ENCODE measurements around the gene RBM34. TPM values are rescaled to one million over a fixed set of nuclear protein-coding genes. Genes with fewer than 3 reads are reported as not detected.
A peak's percentile ranks its signal among the peaks of the same experiment; 100 is the strongest.

The RBM34 gene
- total RNA-seq, 1 experiment from 2014 or later: 104 TPM

DNA sequence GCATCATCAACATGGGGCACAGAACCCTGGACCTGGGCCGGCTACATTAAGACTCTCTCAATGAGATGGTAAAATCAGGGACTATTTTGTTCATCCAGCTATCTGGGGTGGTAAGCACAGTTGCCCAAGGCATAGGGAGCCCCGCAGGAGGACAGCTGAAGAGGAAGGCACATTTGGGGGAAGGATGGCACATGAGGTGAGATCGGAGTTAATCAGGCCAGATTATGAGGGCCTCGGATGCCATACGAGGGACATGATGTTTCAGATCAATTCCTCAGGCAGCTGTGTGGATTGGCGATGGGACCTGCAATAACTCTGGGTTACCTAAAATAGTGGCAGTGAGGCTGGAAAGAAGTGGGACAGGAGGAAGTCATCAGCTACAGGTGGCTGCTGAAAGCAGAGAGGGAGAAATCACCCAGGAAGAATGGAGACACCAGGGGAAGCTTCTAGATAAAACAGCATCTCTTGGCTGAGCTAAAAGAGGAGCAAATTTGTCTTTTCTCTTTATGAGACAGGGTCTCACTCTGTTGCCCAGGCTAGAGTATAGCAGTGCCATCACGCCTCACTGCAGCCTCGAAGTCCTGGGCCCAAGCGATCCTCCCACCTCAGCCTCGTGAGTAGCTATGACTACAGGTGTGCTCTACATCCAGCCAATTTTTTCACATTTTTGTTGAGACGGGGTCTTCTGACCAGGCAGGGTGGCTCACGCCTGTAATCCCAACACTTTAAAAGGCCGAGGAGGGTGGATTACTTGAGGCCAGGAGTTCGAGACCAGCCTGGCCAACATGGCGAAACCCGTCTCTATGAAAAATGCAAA is 53.5 kb downstream of the RBM34 start:
- Histone ChIP-seq H3K9me3 (ENCODE audit: control insufficient read depth, insufficient read depth, low read depth, low read length) (no peaks in the 10 kb centered on the region), H3K4me1 (ENCODE audit: control insufficient read depth, insufficient read depth, low read length) (peaks cover 23% of the 10 kb centered on the region), H3K27me3 (ENCODE audit: control insufficient read depth, insufficient read depth, low read length) (no peaks in the 10 kb centered on the region), H3K36me3 (ENCODE audit: control insufficient read depth, insufficient read depth, low read length) (peaks cover 26% of the 10 kb centered on the region), H3K27ac (ENCODE audit: low read length) (no peak overlapping the region), H3K4me3 (ENCODE audit: low read depth in 2 of 2, low read length in 2 of 2) (no peak overlapping the region)
- ATAC-seq: no peak
- TF ChIP-seq TCF7L2 (IDR thresholded peaks at IDR 0.05; ENCODE audit: low read depth, low read length): no peak
- no peak for TF ChIP-seq SIN3A (IDR thresholded peaks at IDR 0.05; ENCODE audit: borderline replicate concordance, insufficient read depth, low read depth, low read length)
- TF ChIP-seq POLR2AphosphoS5 (IDR thresholded peaks at IDR 0.05; ENCODE audit: low read depth, low read length): peak; percentile 40; the same call in 1 of the 2 replicates
- DNase-seq (ENCODE audit: low read depth, low spot score): no peak
- in situ Hi-C loops (cut with HindIII; ENCODE audit: low pct_unique_long_range_greater_than_20kb, low sequenced_read_pairs): no loop called here
- no TSS peak for BruUV-seq (replicated peaks)
- ChIA-PET CTCF (no interaction called here), POLR2A (interaction anchor here (0.6 kb wide), 1 partner anchor 125 kb away, joined by 3 read pairs; no protein-coding TSS in a partner anchor)
- intact Hi-C loops (cut with micrococcal nuclease; ENCODE audit: unreplicated experiment): no loop called here

DNA sequence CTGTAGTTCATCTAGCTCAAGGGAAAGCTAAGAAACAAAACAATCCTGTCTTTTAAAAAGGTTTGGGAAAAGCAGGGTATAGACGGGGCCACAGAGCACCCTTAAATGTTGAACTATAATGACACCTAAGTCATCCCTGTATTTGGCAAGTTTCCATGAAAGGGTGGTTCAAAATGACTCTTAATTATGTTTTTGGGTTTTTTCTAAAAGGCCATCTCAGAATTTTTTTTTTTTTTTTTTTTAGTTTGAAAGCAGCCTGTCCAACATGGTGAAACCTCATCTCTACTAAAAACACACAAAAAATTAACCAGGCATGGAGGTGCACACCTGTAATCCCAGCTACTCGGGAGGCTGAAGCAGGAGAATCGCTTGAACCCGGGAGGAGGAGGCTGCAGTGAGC is 54.6 kb downstream of the RBM34 start:
- ChIA-PET CTCF (no interaction called here), POLR2A (no interaction called here)
- Histone ChIP-seq H3K4me1 (ENCODE audit: control insufficient read depth, insufficient read depth, low read length) (peaks cover 23% of the 10 kb centered on the region), H3K27me3 (ENCODE audit: control insufficient read depth, insufficient read depth, low read length) (no peaks in the 10 kb centered on the region), H3K27ac (ENCODE audit: low read length) (no peak overlapping the region), H3K36me3 (ENCODE audit: control insufficient read depth, insufficient read depth, low read length) (peaks cover 17% of the 10 kb centered on the region; the same call in 1 of the 2 replicates), H3K9me3 (ENCODE audit: control insufficient read depth, insufficient read depth, low read depth, low read length) (no peaks in the 10 kb centered on the region), H3K4me3 (ENCODE audit: low read depth in 2 of 2, low read length in 2 of 2) (no peak overlapping the region)
- intact Hi-C loops (cut with micrococcal nuclease; ENCODE audit: unreplicated experiment) (no loop called here), in situ Hi-C loops (cut with HindIII; ENCODE audit: low pct_unique_long_range_greater_than_20kb, low sequenced_read_pairs) (no loop called here)
- TF ChIP-seq, protein P1, sequence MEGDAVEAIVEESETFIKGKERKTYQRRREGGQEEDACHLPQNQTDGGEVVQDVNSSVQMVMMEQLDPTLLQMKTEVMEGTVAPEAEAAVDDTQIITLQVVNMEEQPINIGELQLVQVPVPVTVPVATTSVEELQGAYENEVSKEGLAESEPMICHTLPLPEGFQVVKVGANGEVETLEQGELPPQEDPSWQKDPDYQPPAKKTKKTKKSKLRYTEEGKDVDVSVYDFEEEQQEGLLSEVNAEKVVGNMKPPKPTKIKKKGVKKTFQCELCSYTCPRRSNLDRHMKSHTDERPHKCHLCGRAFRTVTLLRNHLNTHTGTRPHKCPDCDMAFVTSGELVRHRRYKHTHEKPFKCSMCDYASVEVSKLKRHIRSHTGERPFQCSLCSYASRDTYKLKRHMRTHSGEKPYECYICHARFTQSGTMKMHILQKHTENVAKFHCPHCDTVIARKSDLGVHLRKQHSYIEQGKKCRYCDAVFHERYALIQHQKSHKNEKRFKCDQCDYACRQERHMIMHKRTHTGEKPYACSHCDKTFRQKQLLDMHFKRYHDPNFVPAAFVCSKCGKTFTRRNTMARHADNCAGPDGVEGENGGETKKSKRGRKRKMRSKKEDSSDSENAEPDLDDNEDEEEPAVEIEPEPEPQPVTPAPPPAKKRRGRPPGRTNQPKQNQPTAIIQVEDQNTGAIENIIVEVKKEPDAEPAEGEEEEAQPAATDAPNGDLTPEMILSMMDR (IDR thresholded peaks at IDR 0.05): no peak
- TF ChIP-seq SIN3A (IDR thresholded peaks at IDR 0.05; ENCODE audit: borderline replicate concordance, insufficient read depth, low read depth, low read length) (no peak), TCF7L2 (IDR thresholded peaks at IDR 0.05; ENCODE audit: low read depth, low read length) (no peak), POLR2AphosphoS5 (IDR thresholded peaks at IDR 0.05; ENCODE audit: low read depth, low read length) (no peak)
- TF ChIP-seq, protein P2, sequence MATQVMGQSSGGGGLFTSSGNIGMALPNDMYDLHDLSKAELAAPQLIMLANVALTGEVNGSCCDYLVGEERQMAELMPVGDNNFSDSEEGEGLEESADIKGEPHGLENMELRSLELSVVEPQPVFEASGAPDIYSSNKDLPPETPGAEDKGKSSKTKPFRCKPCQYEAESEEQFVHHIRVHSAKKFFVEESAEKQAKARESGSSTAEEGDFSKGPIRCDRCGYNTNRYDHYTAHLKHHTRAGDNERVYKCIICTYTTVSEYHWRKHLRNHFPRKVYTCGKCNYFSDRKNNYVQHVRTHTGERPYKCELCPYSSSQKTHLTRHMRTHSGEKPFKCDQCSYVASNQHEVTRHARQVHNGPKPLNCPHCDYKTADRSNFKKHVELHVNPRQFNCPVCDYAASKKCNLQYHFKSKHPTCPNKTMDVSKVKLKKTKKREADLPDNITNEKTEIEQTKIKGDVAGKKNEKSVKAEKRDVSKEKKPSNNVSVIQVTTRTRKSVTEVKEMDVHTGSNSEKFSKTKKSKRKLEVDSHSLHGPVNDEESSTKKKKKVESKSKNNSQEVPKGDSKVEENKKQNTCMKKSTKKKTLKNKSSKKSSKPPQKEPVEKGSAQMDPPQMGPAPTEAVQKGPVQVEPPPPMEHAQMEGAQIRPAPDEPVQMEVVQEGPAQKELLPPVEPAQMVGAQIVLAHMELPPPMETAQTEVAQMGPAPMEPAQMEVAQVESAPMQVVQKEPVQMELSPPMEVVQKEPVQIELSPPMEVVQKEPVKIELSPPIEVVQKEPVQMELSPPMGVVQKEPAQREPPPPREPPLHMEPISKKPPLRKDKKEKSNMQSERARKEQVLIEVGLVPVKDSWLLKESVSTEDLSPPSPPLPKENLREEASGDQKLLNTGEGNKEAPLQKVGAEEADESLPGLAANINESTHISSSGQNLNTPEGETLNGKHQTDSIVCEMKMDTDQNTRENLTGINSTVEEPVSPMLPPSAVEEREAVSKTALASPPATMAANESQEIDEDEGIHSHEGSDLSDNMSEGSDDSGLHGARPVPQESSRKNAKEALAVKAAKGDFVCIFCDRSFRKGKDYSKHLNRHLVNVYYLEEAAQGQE (IDR thresholded peaks at IDR 0.05; ENCODE audit: insufficient read depth in 1 of 2, low read depth in 2 of 2, low read length in 1 of 2): no peak
- no peak for ATAC-seq
- no TSS peak for BruUV-seq (replicated peaks)
- DNase-seq (ENCODE audit: low read depth, low spot score): no peak

All from Panc1 (cell line).